Measurements from ENCODE around the gene ARL17B.
A peak's percentile ranks its signal among the peaks of the same experiment; 100 is the strongest.
"Not testable (repeated sequence)": the region's sequence is repeated elsewhere in the genome, so short reads cannot be mapped to it uniquely, and the experiment has no call there.

Gene ARL17B

DNA sequence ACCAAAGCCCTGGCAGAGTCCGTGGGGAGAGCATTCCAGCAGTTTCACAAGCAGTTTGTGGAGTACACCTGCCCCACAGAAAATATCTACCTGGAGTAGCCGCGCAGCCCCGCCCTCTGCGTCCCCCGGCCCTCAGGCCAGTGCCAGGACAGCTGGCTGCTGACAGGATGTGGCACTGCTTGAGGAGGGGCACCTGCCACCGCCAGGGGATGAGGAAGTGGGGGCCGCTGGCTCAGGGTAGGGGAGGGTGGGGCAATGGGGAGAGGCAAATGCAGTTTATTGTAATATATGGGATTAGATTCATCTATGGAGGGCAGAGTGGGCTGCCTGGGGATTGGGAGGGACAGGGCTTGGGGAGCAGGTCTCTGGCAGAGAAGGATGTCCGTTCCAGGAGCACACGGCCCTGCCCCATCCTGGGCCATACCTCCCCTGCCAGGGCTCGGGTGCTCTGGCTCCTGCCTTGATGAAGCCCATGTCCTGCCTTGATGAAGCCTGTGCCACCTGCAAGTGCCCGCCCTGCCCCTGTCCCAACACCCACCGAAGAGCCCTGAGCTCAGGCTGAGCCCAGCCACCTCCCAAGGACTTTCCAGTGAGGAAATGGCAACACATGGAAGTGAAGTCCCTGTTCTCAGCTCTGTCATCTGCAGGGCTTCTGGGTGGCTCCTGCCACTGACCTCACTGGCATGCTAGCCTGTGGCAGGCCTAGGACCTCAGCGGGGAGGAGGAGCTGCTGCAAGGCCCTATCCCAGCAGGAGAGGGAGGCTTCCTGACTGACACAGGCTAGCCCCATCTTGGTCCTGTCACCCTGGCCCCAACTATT is 116.4 kb downstream of the ARL17B start:
- DNase-seq = not testable (repeated sequence)

DNA sequence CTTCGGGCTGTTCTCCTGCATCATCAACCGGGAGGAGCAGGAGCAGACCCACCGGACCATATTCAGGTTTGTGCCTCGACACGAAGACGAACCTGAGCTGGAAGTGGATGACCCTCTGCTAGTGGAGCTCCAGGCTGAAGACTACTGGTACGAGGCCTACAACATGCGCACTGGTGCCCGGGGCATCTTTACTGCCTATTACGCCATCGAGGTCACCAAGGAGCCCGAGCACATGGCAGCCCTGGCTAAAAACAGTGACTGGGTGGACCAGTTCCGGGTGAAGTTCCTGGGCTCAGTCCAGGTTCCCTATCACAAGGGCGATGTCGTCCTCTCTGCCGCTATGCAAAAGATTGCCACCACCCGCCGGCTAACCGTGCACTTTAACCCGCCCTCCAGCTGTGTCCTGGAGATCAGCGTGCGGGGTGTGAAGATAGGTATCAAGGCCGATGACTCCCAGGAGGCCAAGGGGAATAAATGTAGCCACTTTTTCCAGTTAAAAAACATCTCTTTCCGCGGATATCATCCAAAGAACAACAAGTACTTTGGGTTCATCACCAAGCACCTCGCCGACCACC is 117.1 kb downstream of the ARL17B start:
- DNase-seq = not testable (repeated sequence)

DNA sequence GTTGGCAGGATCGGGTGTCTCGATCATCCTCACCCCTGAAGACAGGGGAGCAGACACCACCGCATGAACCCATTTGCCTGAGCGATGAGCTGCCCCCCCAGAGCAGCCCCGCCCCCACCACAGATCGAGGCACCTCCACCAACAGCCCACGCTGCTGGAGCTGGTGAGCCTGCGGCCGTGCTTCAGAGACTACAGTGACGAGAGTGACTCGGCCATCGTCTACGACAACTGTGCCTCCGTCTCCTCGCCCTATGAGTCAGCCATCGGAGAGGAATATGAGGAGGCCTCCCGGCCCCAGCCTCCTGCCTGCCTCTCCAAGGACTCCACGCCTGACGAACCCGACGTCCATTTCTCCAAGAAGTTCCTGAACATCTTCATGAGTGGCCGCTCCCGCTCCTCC is 117.6 kb downstream of the ARL17B start:
- DNase-seq = not testable (repeated sequence)

DNA sequence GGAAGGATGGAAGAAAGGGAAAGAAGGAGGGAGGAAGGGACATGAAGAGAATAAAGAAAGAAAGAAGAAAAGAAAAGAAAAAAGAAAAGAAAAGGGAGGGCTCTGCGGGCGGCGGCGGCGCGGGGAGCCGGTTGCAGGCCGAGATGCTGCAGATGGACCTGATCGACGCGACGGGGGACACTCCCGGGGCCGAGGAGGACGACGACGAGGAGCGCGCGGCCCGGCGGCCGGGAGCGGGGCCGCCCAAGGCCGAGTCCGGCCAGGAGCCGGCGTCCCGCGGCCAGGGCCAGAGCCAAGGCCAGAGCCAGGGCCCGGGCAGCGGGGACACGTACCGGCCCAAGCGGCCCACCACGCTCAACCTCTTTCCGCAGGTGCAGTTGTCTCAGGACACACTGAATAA is 118.1 kb downstream of the ARL17B start:
- DNase-seq = not testable (repeated sequence)

DNA sequence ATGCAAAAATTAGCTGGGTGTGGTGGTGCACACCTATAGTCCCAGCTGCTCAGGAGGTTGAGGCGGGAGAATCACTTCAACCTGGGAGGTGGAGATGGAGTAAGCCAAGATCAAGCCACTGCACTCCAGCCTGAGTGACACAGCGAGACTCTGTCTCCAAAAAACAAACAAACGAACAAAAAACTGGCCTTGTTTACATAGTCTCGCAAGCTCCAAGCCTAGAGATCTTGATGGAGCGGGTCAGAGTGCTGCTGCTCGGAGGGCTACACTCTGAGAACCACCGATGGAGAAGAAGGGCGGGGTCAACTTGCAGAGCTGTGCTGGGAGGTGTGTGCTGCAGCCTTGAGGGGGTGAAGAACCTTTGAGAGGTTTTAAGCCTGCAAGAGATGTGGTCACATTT is 130.2 kb downstream of the ARL17B start:
- not testable (repeated sequence) for DNase-seq

DNA sequence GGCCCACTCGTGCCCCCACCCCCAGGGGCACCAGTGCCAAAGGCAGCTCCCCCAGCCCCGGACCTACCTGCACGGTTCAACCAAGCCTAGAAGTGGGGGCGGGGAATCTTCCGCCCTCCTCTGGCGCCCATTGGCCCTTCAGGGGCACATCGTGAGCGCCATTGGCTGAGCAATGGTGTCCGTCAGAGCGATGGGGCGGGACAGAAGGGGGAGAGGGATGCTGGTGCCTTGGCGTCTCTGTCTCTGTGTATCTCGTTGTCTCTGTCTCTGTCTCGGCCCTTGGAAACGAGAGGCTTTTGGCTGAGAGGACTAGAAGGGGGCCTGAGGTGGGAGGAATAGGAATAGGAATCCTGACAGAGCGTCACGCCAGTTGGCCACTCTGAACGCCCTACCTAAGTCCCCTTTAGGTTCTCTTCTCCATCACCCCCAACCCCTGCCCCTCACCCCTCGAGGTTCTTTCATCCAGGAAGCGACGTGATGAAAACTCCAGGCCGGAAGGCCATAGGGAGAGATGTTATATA is 136.2 kb downstream of the ARL17B start:
- peak; percentile 90 to 92 for DNase-seq

DNA sequence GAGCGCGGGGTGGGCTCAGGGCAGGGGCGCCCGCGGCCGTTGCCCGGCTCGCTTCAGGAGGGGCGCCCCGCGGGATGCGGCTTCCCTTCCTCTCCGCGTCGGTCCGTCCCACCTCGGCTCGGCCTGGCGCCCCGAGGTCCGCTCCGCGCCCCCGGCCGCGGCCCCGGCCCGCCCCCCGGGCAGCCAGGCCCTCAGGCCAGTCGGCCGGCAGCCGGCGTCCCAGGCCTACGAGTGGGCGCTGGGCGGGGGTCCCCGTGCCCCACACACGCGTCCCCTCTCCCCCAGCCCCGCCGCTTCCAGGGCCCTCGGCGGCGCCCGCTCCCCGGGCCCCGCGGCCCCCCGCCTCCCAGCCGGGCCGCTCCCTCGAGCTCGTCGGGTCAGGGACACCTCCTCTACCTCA is 136.7 kb downstream of the ARL17B start:
- DNase-seq = not testable (repeated sequence)
